Ishikawa (cell line): Measurements from ENCODE around the gene NUP210L.

Experiments used
- CEBPB ChIP-seq: IDR thresholded peaks from 2 replicates; pipeline ENCODE4 v1.6.1; 2012
- CREB1 ChIP-seq: IDR thresholded peaks from 2 replicates; pipeline ENCODE4 v1.6.1; 2012; ENCODE audit warnings: low read depth
- EGR1 ChIP-seq: IDR thresholded peaks from 2 replicates; pipeline ENCODE4 v1.6.1; 2012
- EP300 ChIP-seq: IDR thresholded peaks from 2 replicates; pipeline ENCODE4 v1.6.1; 2012; ENCODE audit warnings: borderline replicate concordance
- FOXM1 ChIP-seq: IDR thresholded peaks from 2 replicates; pipeline ENCODE4 v1.6.1; 2012; ENCODE audit warnings: low read depth, borderline replicate concordance
- NFIC ChIP-seq: IDR thresholded peaks from 2 replicates; pipeline ENCODE4 v1.6.1; 2012
- RAD21 ChIP-seq: IDR thresholded peaks from 2 replicates; pipeline ENCODE4 v1.6.1; 2012; ENCODE audit warnings: low read depth
- REST ChIP-seq: IDR thresholded peaks from 2 replicates; pipeline ENCODE4 v1.6.1; 2012; ENCODE audit warnings: low read depth, mild to moderate bottlenecking
- TAF1 ChIP-seq: IDR thresholded peaks from 2 replicates; pipeline ENCODE4 v1.6.1; 2012; ENCODE audit warnings: low read depth, mild to moderate bottlenecking
- TCF12 ChIP-seq: IDR thresholded peaks from 2 replicates; pipeline ENCODE4 v1.6.1; 2012; ENCODE audit warnings: low read depth
- TEAD4 ChIP-seq: IDR thresholded peaks from 2 replicates; pipeline ENCODE4 v1.6.1; 2012
- USF1 ChIP-seq: IDR thresholded peaks from 2 replicates; pipeline ENCODE4 v1.6.1; 2012
- YY1 ChIP-seq: IDR thresholded peaks from 2 replicates; pipeline ENCODE4 v1.6.1; 2012; ENCODE audit warnings: low read depth
- ZBTB7A ChIP-seq: IDR thresholded peaks from 2 replicates; pipeline ENCODE4 v1.6.1; 2012; ENCODE audit warnings: low read depth
- TF ChIP-seq, protein P1 (sequence below): IDR thresholded peaks from 2 replicates; pipeline ENCODE4 v1.6.1; 2012

The NUP210L gene

DNA sequence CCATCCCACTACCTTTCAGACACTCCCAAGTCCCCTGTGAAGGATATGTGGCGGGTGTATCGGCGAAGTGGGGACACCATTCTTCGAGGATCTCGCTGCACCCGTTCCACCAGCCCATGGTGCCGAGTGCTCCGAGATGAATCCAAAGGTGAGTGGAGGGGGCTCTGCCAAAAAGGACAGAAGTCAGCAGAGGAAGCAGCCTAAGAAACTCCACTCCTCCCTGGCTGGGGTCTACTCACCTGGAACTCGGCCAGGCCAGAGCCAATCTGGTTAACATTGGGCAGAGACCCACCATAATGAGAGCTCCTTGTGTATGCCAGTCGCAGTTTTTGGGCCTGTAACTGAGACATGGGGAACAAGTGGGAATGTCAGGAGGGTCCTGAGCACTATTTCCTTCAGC, 200.0 kb downstream of the NUP210L start:
- no peak for TF ChIP-seq YY1
- TF ChIP-seq CEBPB: no peak

- TF ChIP-seq TEAD4 (no peak), USF1 (no peak), RAD21 (no peak), REST (no peak), EP300 (no peak), YY1 (no peak), CREB1 (no peak), ZBTB7A (no peak), TCF12 (no peak), FOXM1 (no peak), EGR1 (no peak), CEBPB (no peak), NFIC (no peak), TAF1 (no peak)
- TF ChIP-seq, protein P1, sequence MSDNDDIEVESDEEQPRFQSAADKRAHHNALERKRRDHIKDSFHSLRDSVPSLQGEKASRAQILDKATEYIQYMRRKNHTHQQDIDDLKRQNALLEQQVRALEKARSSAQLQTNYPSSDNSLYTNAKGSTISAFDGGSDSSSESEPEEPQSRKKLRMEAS: no peak
Measured at GRCh38 chr1:153953859-153954365, 201.0 kb downstream of the NUP210L start.

GRCh38 chr1:153951801-153952200, 203.1 kb downstream of the NUP210L start:
- TF ChIP-seq, protein P1: no peak
- TF ChIP-seq RAD21: no peak
- no peak for TF ChIP-seq FOXM1

DNA sequence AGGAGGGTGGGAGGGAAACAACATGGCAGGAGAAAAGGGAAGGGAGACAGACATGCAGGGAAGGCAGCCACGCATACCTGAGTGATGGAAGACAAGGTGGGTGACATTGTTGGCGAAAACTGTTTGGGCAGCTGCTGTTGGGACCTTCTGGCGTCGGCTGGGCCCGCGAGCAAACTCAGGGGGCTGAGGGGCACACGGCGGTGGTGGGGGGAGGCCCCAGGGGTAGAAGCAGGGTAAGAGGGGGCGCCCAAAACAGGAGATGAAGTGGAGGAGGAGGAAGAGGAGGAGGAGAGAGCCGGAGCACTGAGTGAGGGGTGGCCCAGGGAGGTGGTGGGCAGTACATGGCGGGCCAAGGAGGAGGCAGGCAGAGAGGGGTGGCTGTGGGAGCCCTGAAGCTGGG, 203.7 kb downstream of the NUP210L start:
- TF ChIP-seq TAF1 (no peak), ZBTB7A (no peak), FOXM1 (no peak), CREB1 (no peak), EGR1 (no peak), TEAD4 (no peak), EP300 (no peak), USF1 (no peak), YY1 (no peak), NFIC (no peak), RAD21 (no peak), REST (no peak), TCF12 (no peak), CEBPB (no peak)
- TF ChIP-seq, protein P1: no peak

- TF ChIP-seq USF1 (no peak), RAD21 (peak; percentile 51), YY1 (0 out of 2 replicates have a peak, but pooled peaks have one; percentile 25), TCF12 (0 out of 2 replicates have a peak, but pooled peaks have one; percentile 9), CREB1 (no peak), FOXM1 (no peak), TAF1 (peak; percentile 66; the same call in 1 of the 2 replicates)
- TF ChIP-seq, protein P1: peak; percentile 30; the same call in 1 of the 2 replicates
Measured at GRCh38 chr1:153946622-153947241, 208.1 kb downstream of the NUP210L start, which contains the start of gene DENND4B. DENND4B (minus strand) TSS chr1:153946718; CDS start chr1:153944374, 2,344 bp downstream.
